GM23338 (cell line): ENCODE measurements around the gene PIM1. TPM values are rescaled to one million over a fixed set of nuclear protein-coding genes. Genes with fewer than 3 reads are reported as not detected.

Source experiments
- ATAC-seq: fragments of 200-7000 bp; cut with Tn5 transposase; 3 replicates; pipeline ENCODE4 v1.9.1; 2020
- DNase-seq: peaks from one replicate; pipeline ENCODE4 v3.0.0-alpha.2; 2015; ENCODE audit warnings: low spot score
- H2AFZ ChIP-seq: fragments of 200-600 bp; sonication (generic); 2 replicates; pipeline ENCODE4 v1.8.0; 2016; ENCODE audit warnings: antibody characterized with exemption, mild to moderate bottlenecking, moderate library complexity
- H3F3A ChIP-seq: fragments of 200-600 bp; sonication (generic); replicated peaks from 2 replicates; pipeline ENCODE4 v1.8.0; 2017; ENCODE audit warnings: antibody characterized with exemption, mixed run types, low read depth
- H3K27ac ChIP-seq: fragments of 200-600 bp; sonication (generic); 2 replicates; pipeline ENCODE4 v1.6.1; 2016; ENCODE audit warnings: low read depth
- H3K27me3 ChIP-seq: fragments of 200-600 bp; sonication (generic); 2 replicates; pipeline ENCODE4 v1.8.0; 2016; ENCODE audit warnings: mild to moderate bottlenecking, mixed run types, moderate library complexity; ENCODE audit not compliant: insufficient read depth
- H3K36me3 ChIP-seq: fragments of 200-600 bp; sonication (generic); 2 replicates; pipeline ENCODE4 v1.8.0; 2016; ENCODE audit warnings: mild to moderate bottlenecking; ENCODE audit not compliant: insufficient read depth
- H3K4me1 ChIP-seq: fragments of 200-600 bp; sonication (generic); 2 replicates; pipeline ENCODE4 v1.8.0; 2016; ENCODE audit warnings: mild to moderate bottlenecking, moderate library complexity; ENCODE audit not compliant: insufficient read depth
- H3K4me2 ChIP-seq: fragments of 200-600 bp; sonication (generic); 2 replicates; pipeline ENCODE4 v1.7.1; 2017; ENCODE audit warnings: mixed run types
- H3K4me3 ChIP-seq: fragments of 200-600 bp; sonication (generic); 2 replicates; pipeline ENCODE4 v1.6.1; 2016; ENCODE audit warnings: mixed run types
- H3K79me2 ChIP-seq: fragments of 200-600 bp; sonication (generic); replicated peaks from 2 replicates; pipeline ENCODE4 v1.8.0; 2017; ENCODE audit warnings: mild to moderate bottlenecking; ENCODE audit not compliant: insufficient read depth
- H3K9me2 ChIP-seq: fragments of 200-600 bp; sonication (generic); 2 replicates; pipeline ENCODE4 v1.8.0; 2017; ENCODE audit not compliant: insufficient read depth
- H4K20me1 ChIP-seq: fragments of 200-600 bp; sonication (generic); replicated peaks from 2 replicates; pipeline ENCODE4 v1.8.0; 2017; ENCODE audit warnings: mild to moderate bottlenecking; ENCODE audit not compliant: insufficient read depth
- H3K27ac Mint-ChIP-seq: 2 replicates; pipeline ENCODE4 v1.8.0; 2020; ENCODE audit warnings: inconsistent platforms, mild to moderate bottlenecking, moderate library complexity, mixed read lengths
- H3K27me3 Mint-ChIP-seq: 3 replicates; pipeline ENCODE4 v1.8.0; 2022; ENCODE audit warnings: low read depth, mild to moderate bottlenecking, moderate library complexity, mixed read lengths, inconsistent platforms; ENCODE audit not compliant: insufficient read depth, poor library complexity
- H3K36me3 Mint-ChIP-seq: 3 replicates; pipeline ENCODE4 v1.8.0; 2021; ENCODE audit warnings: low read depth, mild to moderate bottlenecking, inconsistent platforms, moderate library complexity, mixed read lengths
- H3K4me1 Mint-ChIP-seq: 3 replicates; pipeline ENCODE4 v1.8.0; 2020; ENCODE audit warnings: mild to moderate bottlenecking, inconsistent platforms, mixed read lengths
- H3K4me3 Mint-ChIP-seq: 3 replicates; pipeline ENCODE4 v1.8.0; 2021; ENCODE audit warnings: moderate library complexity, mild to moderate bottlenecking, inconsistent platforms, mixed read lengths
- H3K9me3 Mint-ChIP-seq: 3 replicates; pipeline ENCODE4 v1.8.0; 2020; ENCODE audit warnings: moderate library complexity, mild to moderate bottlenecking, inconsistent platforms, mixed read lengths
- ETS1 ChIP-seq: IDR thresholded peaks from 2 replicates; pipeline ENCODE4 v1.6.1; 2016; ENCODE audit warnings: antibody characterized with exemption
- JUNB ChIP-seq: IDR thresholded peaks from one replicate; pipeline ENCODE4 v1.6.1; 2016; ENCODE audit warnings: antibody characterized with exemption; ENCODE audit not compliant: unreplicated experiment
- STAT1 ChIP-seq: IDR thresholded peaks from one replicate; pipeline ENCODE4 v1.6.1; 2016; ENCODE audit warnings: antibody characterized with exemption; ENCODE audit not compliant: unreplicated experiment
- ZNF462 ChIP-seq: fragments of 250-450 bp; sonication (Bioruptor Pico); IDR thresholded peaks from 2 replicates; pipeline ENCODE4 v1.5.0; 2020; ENCODE audit warnings: mild to moderate bottlenecking, moderate library complexity
- polyA plus RNA-seq: library from polyadenylated mRNA; unstranded; fragments of >200 nt; fragmentation: Nextera tagmentation; extraction: Ambion mirVana; gene quantifications from 2 replicates; pipeline ENCODE4 v1.2.1, GENCODE V29; 2016
- total RNA-seq: library from RNA; depleted of rRNA; stranded (reverse); fragments of >200 nt; shearing (Covaris generic); gene quantifications from 2 replicates; pipeline ENCODE4 v1.2.3, GENCODE V29; 2014
- TF ChIP-seq, protein P1 (sequence below), 2 experiments: fragments of 200-600 bp in 1 of 2; sonication (generic) in 1 of 2; conservative IDR thresholded peaks; 2 replicates each; pipeline versions ENCODE4 v1.5.1 to v1.6.1; 2016 to 2017; ENCODE audit warnings: antibody characterized with exemption in 2 of 2, low read depth in 2 of 2, mild to moderate bottlenecking in 2 of 2, moderate library complexity in 1 of 2

Gene PIM1
- total and polyA plus RNA-seq, 2 experiments from 2014 or later, result 46.0 to 74.2 TPM

GRCh38 chr6:37218511-37218910 lies 48.6 kb downstream of the PIM1 start:
- Histone ChIP-seq H4K20me1 (no peaks in the 10 kb centered on the region), H3K4me1 (peaks cover 15% of the 10 kb centered on the region), H3K79me2 (no peaks in the 10 kb centered on the region), H3F3A (peaks cover 16% of the 10 kb centered on the region), H3K36me3 (no peaks in the 10 kb centered on the region), H3K27ac (no peak overlapping the region), H2AFZ (no peak overlapping the region), H3K27me3 (no peaks in the 10 kb centered on the region), H3K4me3 (no peak overlapping the region), H3K9me2 (no peaks in the 10 kb centered on the region), H3K4me2 (no peak overlapping the region)
- Mint-ChIP-seq H3K4me1 (peaks cover 10% of the 10 kb centered on the region), H3K27me3 (peaks cover 3% of the 10 kb centered on the region), H3K27ac (no peak overlapping the region), H3K9me3 (no peaks in the 10 kb centered on the region), H3K36me3 (no peaks in the 10 kb centered on the region), H3K4me3 (no peak overlapping the region)
- ATAC-seq, result no peak
- no peak for TF ChIP-seq STAT1
- TF ChIP-seq, protein P1, sequence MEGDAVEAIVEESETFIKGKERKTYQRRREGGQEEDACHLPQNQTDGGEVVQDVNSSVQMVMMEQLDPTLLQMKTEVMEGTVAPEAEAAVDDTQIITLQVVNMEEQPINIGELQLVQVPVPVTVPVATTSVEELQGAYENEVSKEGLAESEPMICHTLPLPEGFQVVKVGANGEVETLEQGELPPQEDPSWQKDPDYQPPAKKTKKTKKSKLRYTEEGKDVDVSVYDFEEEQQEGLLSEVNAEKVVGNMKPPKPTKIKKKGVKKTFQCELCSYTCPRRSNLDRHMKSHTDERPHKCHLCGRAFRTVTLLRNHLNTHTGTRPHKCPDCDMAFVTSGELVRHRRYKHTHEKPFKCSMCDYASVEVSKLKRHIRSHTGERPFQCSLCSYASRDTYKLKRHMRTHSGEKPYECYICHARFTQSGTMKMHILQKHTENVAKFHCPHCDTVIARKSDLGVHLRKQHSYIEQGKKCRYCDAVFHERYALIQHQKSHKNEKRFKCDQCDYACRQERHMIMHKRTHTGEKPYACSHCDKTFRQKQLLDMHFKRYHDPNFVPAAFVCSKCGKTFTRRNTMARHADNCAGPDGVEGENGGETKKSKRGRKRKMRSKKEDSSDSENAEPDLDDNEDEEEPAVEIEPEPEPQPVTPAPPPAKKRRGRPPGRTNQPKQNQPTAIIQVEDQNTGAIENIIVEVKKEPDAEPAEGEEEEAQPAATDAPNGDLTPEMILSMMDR (conservative IDR thresholded peaks at IDR 0.05; ENCODE audit: low read depth in 2 of 2), result no peak
- no peak for TF ChIP-seq JUNB
- no peak for DNase-seq

GRCh38 chr6:37221585-37222124 lies 51.7 kb downstream of the PIM1 start:
- Mint-ChIP-seq H3K36me3 (no peaks in the 10 kb centered on the region), H3K4me1 (peaks cover 10% of the 10 kb centered on the region), H3K27me3 (no peaks in the 10 kb centered on the region), H3K4me3 (peak overlapping the region; percentile 88), H3K9me3 (no peaks in the 10 kb centered on the region), H3K27ac (peak overlapping the region; percentile 68; the same call in 1 of the 2 replicates)
- Histone ChIP-seq H3K4me2 (peak overlapping the region; percentile 90), H3K79me2 (no peaks in the 10 kb centered on the region), H3F3A (peaks cover 16% of the 10 kb centered on the region), H2AFZ (peak overlapping the region; percentile 100), H3K4me1 (peaks cover 15% of the 10 kb centered on the region), H4K20me1 (no peaks in the 10 kb centered on the region), H3K9me2 (no peaks in the 10 kb centered on the region), H3K36me3 (no peaks in the 10 kb centered on the region), H3K27me3 (no peaks in the 10 kb centered on the region), H3K27ac (peak overlapping the region; percentile 91), H3K4me3 (peak overlapping the region; percentile 70)
- peak; percentile 24; the same call in 2 of the 3 replicates for ATAC-seq
- DNase-seq, result no peak
- TF ChIP-seq STAT1 (no peak), ZNF462 (CRISPR knock-in tag) (no peak; the same call in 1 of the 2 replicates), ETS1 (no peak)
- TF ChIP-seq, protein P1 (conservative IDR thresholded peaks at IDR 0.05; ENCODE audit: low read depth in 2 of 2), result no peak
